ENCODE measurements around the gene ASB15. TPM values are rescaled to one million over a fixed set of nuclear protein-coding genes. Genes with fewer than 3 reads are reported as not detected.

The ASB15 gene
- total and polyA plus RNA-seq, 2 of the 8 experiments (the other 6 are each of a cell fraction or from before 2014, with no cell fraction given): not detected

GRCh38 chr7:123663200-123663599 is 61.6 kb downstream of the ASB15 start (continued):
- no peak for TF ChIP-seq RXRA (IDR thresholded peaks at IDR 0.05; ENCODE audit: insufficient read depth, low read depth, low read length)
